Measurements from ENCODE around the gene PRKN.

- TF ChIP-seq POLR2A (IDR thresholded peaks at IDR 0.05) = no peak
- TF ChIP-seq CTCF (IDR thresholded peaks at IDR 0.05) = no peak
These were observed 459.9 kb downstream of the PRKN start for GRCh38 chr6:162267641-162268040.
